Keratinocyte (primary cell): ENCODE measurements around the gene RASA3. TPM values are rescaled to one million over a fixed set of nuclear protein-coding genes. Genes with fewer than 3 reads are reported as not detected.

ENCODE experiments used
- DNase-seq: peaks from one replicate; pipeline ENCODE4 v3.0.0-alpha.2; 2011; ENCODE audit warnings: low read depth, missing footprints, low spot score
- FAIRE-seq: peaks from 2 replicates; lab custom pipeline; 2011; peaks lifted over from hg19 to GRCh38; lab: Jason Lieb, UNC
- H2AFZ ChIP-seq: 2 replicates; pipeline ENCODE4 v1.6.0; 2012; ENCODE audit warnings: low read length, control low read depth, inconsistent platforms; ENCODE audit not compliant: control insufficient read depth
- H3K27ac ChIP-seq: 2 replicates; pipeline ENCODE4 v1.5.1; 2011; ENCODE audit warnings: low read length; ENCODE audit not compliant: control insufficient read depth, insufficient read depth
- H3K27me3 ChIP-seq: 3 replicates; pipeline ENCODE4 v1.6.0; 2011; ENCODE audit warnings: low read length; ENCODE audit not compliant: control insufficient read depth, insufficient read depth; ENCODE audit errors: extremely low read depth
- H3K36me3 ChIP-seq, 2 experiments: 2 replicates in 1 of 2; 3 replicates in 1 of 2; pipeline ENCODE4 v1.5.1; 2011; ENCODE audit warnings: low read length in 2 of 2, mild to moderate bottlenecking in 1 of 2; ENCODE audit not compliant: control insufficient read depth in 2 of 2, insufficient read depth in 2 of 2; ENCODE audit errors: extremely low read depth in 1 of 2
- H3K4me1 ChIP-seq: 3 replicates; pipeline ENCODE4 v1.5.1; 2011; ENCODE audit warnings: low read length; ENCODE audit not compliant: control insufficient read depth, insufficient read depth; ENCODE audit errors: extremely low read depth
- H3K4me2 ChIP-seq: 3 replicates; pipeline ENCODE4 v1.6.0; 2011; ENCODE audit warnings: low read depth, low read length; ENCODE audit not compliant: control insufficient read depth, insufficient read depth; ENCODE audit errors: extremely low read depth
- H3K4me3 ChIP-seq, 3 experiments: fragments of 200-600 bp in 1 of 3; sonication (generic) in 1 of 3; 2 replicates in 2 of 3; 3 replicates in 1 of 3; pipeline ENCODE4 v1.5.1; 2011 to 2016; ENCODE audit warnings: low read length in 3 of 3, mild to moderate bottlenecking in 3 of 3, control low read depth in 2 of 3, inconsistent platforms in 1 of 3, low read depth in 1 of 3, mixed read lengths in 1 of 3, mixed run types in 1 of 3, moderate library complexity in 1 of 3; ENCODE audit not compliant: control insufficient read depth in 2 of 3, insufficient read depth in 2 of 3; ENCODE audit errors: extremely low read depth in 1 of 3
- H3K79me2 ChIP-seq: 2 replicates; pipeline ENCODE4 v1.6.0; 2012; ENCODE audit warnings: low read length; ENCODE audit not compliant: control insufficient read depth, insufficient read depth
- H3K9ac ChIP-seq: 3 replicates; pipeline ENCODE4 v1.6.0; 2011; ENCODE audit warnings: low read length; ENCODE audit not compliant: control insufficient read depth, insufficient read depth; ENCODE audit errors: extremely low read depth
- H3K9me1 ChIP-seq: 3 replicates; pipeline ENCODE4 v1.6.0; 2011; ENCODE audit warnings: low read length; ENCODE audit not compliant: control insufficient read depth, insufficient read depth; ENCODE audit errors: extremely low read depth
- H3K9me3 ChIP-seq: 2 replicates; pipeline ENCODE4 v1.5.1; 2012; ENCODE audit warnings: low read depth, low read length; ENCODE audit not compliant: control insufficient read depth
- H4K20me1 ChIP-seq: 3 replicates; pipeline ENCODE4 v1.6.0; 2011; ENCODE audit warnings: low read length; ENCODE audit not compliant: control insufficient read depth, insufficient read depth; ENCODE audit errors: extremely low read depth
- CTCF ChIP-seq, 3 experiments: IDR thresholded peaks in 1 of 3; conservative IDR thresholded peaks in 1 of 3; optimal IDR thresholded peaks in 1 of 3; 2 replicates in 2 of 3; 3 replicates in 1 of 3; pipeline versions ENCODE3 to v1.5.1; 2011; ENCODE audit warnings: low read length in 3 of 3, mild to moderate bottlenecking in 3 of 3, moderate library complexity in 2 of 3, control low read depth in 1 of 3, inconsistent platforms in 1 of 3; ENCODE audit not compliant: insufficient read depth in 2 of 3; ENCODE audit errors: extremely low read depth in 1 of 3
- EZH2 ChIP-seq: IDR thresholded peaks from one replicate; pipeline ENCODE4 v1.6.1; 2012; ENCODE audit warnings: inconsistent platforms, mild to moderate bottlenecking, low read length, moderate library complexity
- dilution Hi-C: fragments of 300-500 bp; cut with MboI; formaldehyde crosslinking; loops from one replicate; pipeline ENCODE4 v1.7.0; 2020; ENCODE audit warnings: low sequenced_read_pairs; ENCODE audit not compliant: extremely low pct_ligation_motif_present
- polyA plus RNA-seq, 5 experiments: library from polyadenylated mRNA; depleted of rRNA in 3 of 5; stranded (reverse) in 3 of 5; stranded (forward) in 1 of 5; unstranded in 1 of 5; fragments of >200 nt; gene quantifications; 1 replicate in 1 of 5; 2 replicates in 3 of 5; 3 replicates in 1 of 5; pipeline versions ENCODE4 v1.2.1 to v1.2.3, GENCODE V29; 2011 to 2012; ENCODE audit warnings: missing spikeins in 2 of 5, low read depth in 1 of 5, low replicate concordance in 1 of 5

RASA3 gene
- polyA plus RNA-seq, 1 donor (not counting 4 experiments of a cell fraction or from before 2014, with no cell fraction given): 4.1 TPM

GRCh38 chr13:114057166-114058050 lies 75.0 kb downstream of the RASA3 start:
- H3K9ac ChIP-seq: no peak overlapping the region
- DNase-seq (no peak), FAIRE-seq (no peak)
- H3K4me1 ChIP-seq: no peaks in the 10 kb centered on the region
- dilution Hi-C loops: loop anchor here (10.0 kb wide), 1 partner anchor 107 kb away; no protein-coding TSS in a partner anchor
- H4K20me1 ChIP-seq: no peaks in the 10 kb centered on the region
- H3K9me3 ChIP-seq: no peaks in the 10 kb centered on the region
- peaks cover 2% of the 10 kb centered on the region for H3K79me2 ChIP-seq
- H3K36me3 ChIP-seq: no peaks in the 10 kb centered on the region
- no peaks in the 10 kb centered on the region for H3K9me1 ChIP-seq
- TF ChIP-seq CTCF (optimal IDR thresholded peaks at IDR 0.05 in 1 of 3, IDR thresholded peaks at IDR 0.05 in 1 of 3, conservative IDR thresholded peaks at IDR 0.05 in 1 of 3; ENCODE audit: extremely low read depth in 1 of 3, insufficient read depth in 2 of 3, low read length in 3 of 3) (no peak), EZH2 (no peak)
- no peak overlapping the region for H3K4me2 ChIP-seq
- H3K27me3 ChIP-seq: no peaks in the 10 kb centered on the region
- no peak overlapping the region for H3K27ac ChIP-seq
- H2AFZ ChIP-seq: no peak overlapping the region
- H3K4me3 ChIP-seq: no peak overlapping the region

GRCh38 chr13:114056205-114057013 lies 76.0 kb downstream of the RASA3 start:
- no peak overlapping the region for H3K4me2 ChIP-seq
- no peaks in the 10 kb centered on the region for H3K9me1 ChIP-seq
- no peak for TF ChIP-seq EZH2
- no peak for TF ChIP-seq CTCF (optimal IDR thresholded peaks at IDR 0.05 in 1 of 3, IDR thresholded peaks at IDR 0.05 in 1 of 3, conservative IDR thresholded peaks at IDR 0.05 in 1 of 3; ENCODE audit: extremely low read depth in 1 of 3, insufficient read depth in 2 of 3, low read length in 3 of 3)
- DNase-seq: no peak
- H3K4me3 ChIP-seq: no peak overlapping the region
- H2AFZ ChIP-seq: no peak overlapping the region
- no peaks in the 10 kb centered on the region for H3K9me3 ChIP-seq
- H3K36me3 ChIP-seq: no peaks in the 10 kb centered on the region
- no peaks in the 10 kb centered on the region for H3K79me2 ChIP-seq
- no peak overlapping the region for H3K9ac ChIP-seq
- H3K27ac ChIP-seq: no peak overlapping the region
- H3K4me1 ChIP-seq: no peaks in the 10 kb centered on the region
- H3K27me3 ChIP-seq: no peaks in the 10 kb centered on the region
- dilution Hi-C loops: loop anchor here (10.0 kb wide), 1 partner anchor 108 kb away; no protein-coding TSS in a partner anchor
- FAIRE-seq: no peak
- H4K20me1 ChIP-seq: no peaks in the 10 kb centered on the region
